Prostate gland (tissue), 2 donors: ENCODE data around the gene PBRM1. TPM values are rescaled to one million over a fixed set of nuclear protein-coding genes. Genes with fewer than 3 reads are reported as not detected.

Experiments used
- DNase-seq: peaks from one replicate; pipeline ENCODE4 v3.0.0-alpha.2; 2019; ENCODE audit warnings: low spot score
- H3K27ac ChIP-seq, 2 donors: fragments of 200-600 bp; sonication (generic); 2 replicates each; pipeline ENCODE4 v1.5.1; 2017 to 2019
- H3K27me3 ChIP-seq: fragments of 200-600 bp; sonication (generic); replicated peaks from 2 replicates; pipeline ENCODE4 v1.5.1; 2019; ENCODE audit not compliant: insufficient read depth
- H3K36me3 ChIP-seq, 2 donors: fragments of 200-600 bp; sonication (generic); 1 replicate in 1 of 2; 2 replicates in 1 of 2; pipeline versions ENCODE4 v1.5.1 to v1.8.1; 2017 to 2019
- H3K4me1 ChIP-seq: fragments of 200-600 bp; sonication (generic); replicated peaks from 2 replicates; pipeline ENCODE4 v1.5.1; 2019
- H3K4me3 ChIP-seq, 2 donors: fragments of 200-600 bp; sonication (generic); 2 replicates each; pipeline ENCODE4 v1.5.1; 2017 to 2019
- H3K9me3 ChIP-seq: fragments of 200-600 bp; sonication (generic); 2 replicates; pipeline ENCODE4 v1.5.1; 2017
- POLR2A ChIP-seq: fragments of 450-650 bp; IDR thresholded peaks from one replicate; pipeline ENCODE4 v1.6.1; 2016; ENCODE audit warnings: antibody characterized with exemption, mild to moderate bottlenecking
- POLR2AphosphoS5 ChIP-seq: sonication (generic); formaldehyde crosslinking; IDR thresholded peaks from one replicate; pipeline ENCODE4 v1.6.1; 2017; ENCODE audit warnings: antibody characterized with exemption
- WGBS: methylation state at CpG from one replicate; pipeline ENCODE4 v1.1.5; 2018; 5-methylcytosine and 5-hydroxymethylcytosine counted together
- intact Hi-C: fragments of 100-400 bp; cut with DNase I; formaldehyde crosslinking; loops from one replicate; pipeline ENCODE4 v1.14.2; 2022
- total RNA-seq, 2 donors: library from RNA; depleted of rRNA; stranded (reverse); fragments of >200 nt; gene quantifications; one replicate each; pipeline ENCODE4 v1.1.0, GENCODE V29; 2016
- TF ChIP-seq, protein P1 (sequence below), 4 experiments: fragments of 200-600 bp in 2 of 4; fragments of 450-650 bp in 2 of 4; sonication (generic) in 2 of 4; IDR thresholded peaks; 1 replicate in 3 of 4; 2 replicates in 1 of 4; pipeline ENCODE4 v1.5.1; 2016 to 2019; ENCODE audit warnings: antibody characterized with exemption in 4 of 4, mild to moderate bottlenecking in 2 of 4, moderate library complexity in 2 of 4

The PBRM1 gene
- total RNA-seq, 2 donors from 2014 or later = 72.5 to 77.5 TPM

DNA sequence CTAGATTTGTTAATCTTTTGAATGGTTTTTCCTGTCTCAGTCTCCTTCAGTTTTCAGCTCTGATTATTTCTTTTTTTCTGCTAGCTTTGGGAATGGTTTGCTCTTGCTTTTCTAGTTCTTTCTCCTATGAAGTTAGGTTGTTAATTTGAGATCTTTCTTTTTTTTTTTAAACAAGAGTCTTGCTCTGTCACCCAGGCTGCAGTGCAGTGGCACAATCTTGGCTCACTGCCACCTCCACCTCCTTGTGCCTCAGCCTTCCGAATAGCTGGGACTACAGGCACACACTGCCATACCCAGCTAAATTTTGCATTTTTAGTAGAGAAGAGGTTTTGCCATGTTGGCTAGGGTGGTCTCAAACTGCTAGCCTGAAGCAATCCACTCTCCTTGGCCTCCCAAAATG is 92.6 kb downstream of the PBRM1 start:
- H3K4me3 ChIP-seq = no peak overlapping the region
- H3K27ac ChIP-seq = no peak overlapping the region
- TF ChIP-seq, protein P1, sequence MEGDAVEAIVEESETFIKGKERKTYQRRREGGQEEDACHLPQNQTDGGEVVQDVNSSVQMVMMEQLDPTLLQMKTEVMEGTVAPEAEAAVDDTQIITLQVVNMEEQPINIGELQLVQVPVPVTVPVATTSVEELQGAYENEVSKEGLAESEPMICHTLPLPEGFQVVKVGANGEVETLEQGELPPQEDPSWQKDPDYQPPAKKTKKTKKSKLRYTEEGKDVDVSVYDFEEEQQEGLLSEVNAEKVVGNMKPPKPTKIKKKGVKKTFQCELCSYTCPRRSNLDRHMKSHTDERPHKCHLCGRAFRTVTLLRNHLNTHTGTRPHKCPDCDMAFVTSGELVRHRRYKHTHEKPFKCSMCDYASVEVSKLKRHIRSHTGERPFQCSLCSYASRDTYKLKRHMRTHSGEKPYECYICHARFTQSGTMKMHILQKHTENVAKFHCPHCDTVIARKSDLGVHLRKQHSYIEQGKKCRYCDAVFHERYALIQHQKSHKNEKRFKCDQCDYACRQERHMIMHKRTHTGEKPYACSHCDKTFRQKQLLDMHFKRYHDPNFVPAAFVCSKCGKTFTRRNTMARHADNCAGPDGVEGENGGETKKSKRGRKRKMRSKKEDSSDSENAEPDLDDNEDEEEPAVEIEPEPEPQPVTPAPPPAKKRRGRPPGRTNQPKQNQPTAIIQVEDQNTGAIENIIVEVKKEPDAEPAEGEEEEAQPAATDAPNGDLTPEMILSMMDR (IDR thresholded peaks at IDR 0.05) = no peak
- TF ChIP-seq POLR2AphosphoS5 (no peak), POLR2A (no peak)
- 74% methylated on average over 1 of the region's 1 CpG for WGBS
- no peaks in the 10 kb centered on the region for H3K36me3 ChIP-seq
- intact Hi-C loops = no loop called here
- no peaks in the 10 kb centered on the region for H3K27me3 ChIP-seq
- no peaks in the 10 kb centered on the region for H3K4me1 ChIP-seq
- no peak for DNase-seq
- H3K9me3 ChIP-seq = no peaks in the 10 kb centered on the region

DNA sequence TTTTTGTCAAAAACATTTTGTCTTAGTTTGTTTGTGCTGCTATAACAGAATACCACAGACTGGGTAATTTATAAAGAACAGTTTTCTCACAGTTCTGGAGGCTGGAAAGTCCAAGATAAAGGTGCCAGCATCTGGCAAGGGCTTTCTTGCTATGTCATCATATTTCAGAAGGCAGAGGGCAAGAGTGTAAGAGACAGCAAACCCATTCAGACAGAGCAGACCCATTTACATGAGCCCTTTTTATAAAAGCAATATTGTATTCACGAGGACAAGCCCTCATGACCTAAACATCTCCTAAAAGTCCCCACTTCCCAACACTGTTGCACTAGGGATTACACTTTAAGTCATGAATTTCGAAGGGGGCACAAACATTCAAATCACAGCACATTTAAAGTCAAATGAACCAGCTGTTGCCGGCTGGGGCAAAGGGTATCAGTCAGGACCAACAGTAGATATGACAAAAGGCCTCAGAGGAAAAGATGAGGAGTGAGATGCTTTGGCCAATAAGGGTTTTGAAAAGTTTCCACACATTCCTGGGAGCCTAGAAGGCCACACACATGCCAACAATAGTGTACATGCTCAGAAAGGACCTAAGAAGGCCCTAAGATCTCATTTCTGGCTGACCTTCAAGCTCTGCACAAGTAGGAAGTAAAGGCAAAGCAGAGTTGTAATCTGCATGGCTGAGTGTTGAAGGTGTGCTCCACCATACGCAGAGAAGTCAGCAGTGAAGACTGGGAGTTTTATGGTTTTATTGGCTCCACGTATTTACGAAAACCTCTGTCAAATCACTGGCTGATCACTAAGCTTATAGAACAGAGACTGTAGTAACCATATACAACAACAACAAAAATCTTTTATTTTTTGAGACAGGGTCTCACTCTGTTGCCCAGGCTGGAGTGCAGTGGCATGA is 111.4 kb downstream of the PBRM1 start:
- Histone ChIP-seq H3K4me3 (no peak overlapping the region), H3K27me3 (no peaks in the 10 kb centered on the region), H3K27ac (no peak overlapping the region), H3K36me3 (peaks cover 0 to 3% of the 10 kb centered on the region in 2 donors), H3K4me1 (no peaks in the 10 kb centered on the region), H3K9me3 (no peaks in the 10 kb centered on the region)
- DNase-seq = no peak
- TF ChIP-seq POLR2AphosphoS5 (no peak), POLR2A (no peak)
- TF ChIP-seq, protein P1 (IDR thresholded peaks at IDR 0.05) = no peak
- intact Hi-C loops = no loop called here
- whole genome bisulfite sequencing = 93% methylated on average over 6 of the region's 6 CpGs

GRCh38 chr3:52572221-52572620 is 113.5 kb downstream of the PBRM1 start:
- Histone ChIP-seq H3K9me3 (no peaks in the 10 kb centered on the region), H3K4me3 (no peak overlapping the region), H3K36me3 (peaks cover 0 to 3% of the 10 kb centered on the region in 2 donors), H3K27me3 (no peaks in the 10 kb centered on the region), H3K27ac (no peak overlapping the region), H3K4me1 (no peaks in the 10 kb centered on the region)
- WGBS = 80% methylated on average over 6 of the region's 6 CpGs
- DNase-seq = no peak
- intact Hi-C loops = no loop called here
- no peak for TF ChIP-seq POLR2A
- TF ChIP-seq, protein P1 (IDR thresholded peaks at IDR 0.05) = no peak

DNA sequence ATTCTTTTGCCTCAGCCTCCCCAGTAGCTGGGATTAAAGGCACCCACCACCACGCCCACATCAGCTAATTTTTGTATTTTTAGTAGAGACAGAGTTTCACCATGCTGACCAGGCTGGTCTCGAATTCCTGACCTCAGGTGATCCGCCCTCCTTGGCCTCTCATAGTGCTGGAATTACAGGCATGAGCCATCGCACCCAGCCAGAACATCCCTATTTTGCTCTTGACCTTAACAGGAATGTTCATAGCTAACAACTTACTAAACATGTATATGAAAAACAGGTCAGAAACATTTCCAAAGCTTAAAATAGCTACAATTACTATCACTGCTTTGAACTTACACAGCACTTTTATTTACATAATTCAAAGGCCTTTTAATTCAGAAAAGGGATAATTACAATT is 115.6 kb downstream of the PBRM1 start:
- TF ChIP-seq POLR2A (no peak), POLR2AphosphoS5 (no peak)
- TF ChIP-seq, protein P1 (IDR thresholded peaks at IDR 0.05) = no peak
- Histone ChIP-seq H3K27me3 (no peaks in the 10 kb centered on the region), H3K4me3 (no peak overlapping the region), H3K27ac (no peak overlapping the region), H3K4me1 (no peaks in the 10 kb centered on the region), H3K9me3 (no peaks in the 10 kb centered on the region), H3K36me3 (no peaks in the 10 kb centered on the region)
- intact Hi-C loops = no loop called here
- no peak for DNase-seq
- 84% methylated on average over 4 of the region's 4 CpGs for WGBS

DNA sequence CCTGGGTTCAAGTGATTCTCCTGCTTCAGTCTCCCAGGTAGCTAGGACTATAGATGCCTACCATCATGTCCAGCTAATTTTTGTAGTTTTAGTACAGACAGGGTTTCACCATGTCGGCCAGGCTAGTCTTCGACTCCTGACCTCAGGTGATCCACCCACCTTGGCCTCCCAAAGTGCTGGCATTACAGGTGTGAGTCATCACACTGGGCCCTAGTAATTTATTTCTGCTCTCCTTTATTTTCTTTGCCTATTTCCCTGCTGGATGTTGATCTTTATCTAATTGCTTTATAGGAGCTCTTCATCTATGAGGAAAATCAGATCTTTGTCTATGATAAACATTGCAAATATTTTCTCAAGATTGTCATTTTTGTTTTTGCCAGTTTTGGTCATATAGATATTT is 117.6 kb downstream of the PBRM1 start:
- DNase-seq = no peak
- H3K36me3 ChIP-seq = peaks cover 0 to 5% of the 10 kb centered on the region in 2 donors
- intact Hi-C loops = no loop called here
- no peak overlapping the region for H3K27ac ChIP-seq
- H3K4me1 ChIP-seq = no peaks in the 10 kb centered on the region
- WGBS = 71% methylated on average over 2 of the region's 2 CpGs
- no peak for TF ChIP-seq POLR2A
- TF ChIP-seq POLR2AphosphoS5 = no peak
- TF ChIP-seq, protein P1 (IDR thresholded peaks at IDR 0.05) = no peak
- no peaks in the 10 kb centered on the region for H3K9me3 ChIP-seq
- H3K4me3 ChIP-seq = no peak overlapping the region
- H3K27me3 ChIP-seq = no peaks in the 10 kb centered on the region
